Fibroblast of skin of back (primary cell): ENCODE data around the gene YDJC.
"Not testable (repeated sequence)": the region's sequence is repeated elsewhere in the genome, so short reads cannot be mapped to it uniquely, and the experiment has no call there.

ENCODE experiments used
- DNase-seq: peaks from one replicate; pipeline ENCODE4 v3.0.0-alpha.2; 2013

YDJC gene

GRCh38 chr22:21631025-21631424, 1.2 kb upstream of the YDJC start:
- DNase-seq, result no peak

- no peak for DNase-seq
These were observed 1.2 kb downstream of the YDJC start for GRCh38 chr22:21628386-21629254.

GRCh38 chr22:21626735-21627469, 2.9 kb downstream of the YDJC start:
- no peak for DNase-seq

GRCh38 chr22:21626073-21626734, 3.6 kb downstream of the YDJC start:
- DNase-seq, result no peak

GRCh38 chr22:21624880-21625791, 4.7 kb downstream of the YDJC start:
- no peak for DNase-seq

GRCh38 chr22:21624120-21624879, 5.5 kb downstream of the YDJC start:
- no peak for DNase-seq

GRCh38 chr22:21623648-21623970, 6.2 kb downstream of the YDJC start:
- DNase-seq, result no peak

GRCh38 chr22:21622919-21623647, 6.7 kb downstream of the YDJC start:
- DNase-seq, result no peak

GRCh38 chr22:21622011-21622918, 7.6 kb downstream of the YDJC start:
- DNase-seq, result no peak

- no peak for DNase-seq
These were observed 8.8 kb downstream of the YDJC start for GRCh38 chr22:21621025-21621424.

GRCh38 chr22:21617337-21617736, 12.5 kb downstream of the YDJC start:
- DNase-seq, result not testable (repeated sequence)

GRCh38 chr22:21615731-21616130, 14.1 kb downstream of the YDJC start:
- DNase-seq, result no peak

GRCh38 chr22:21613553-21614233, 16.1 kb downstream of the YDJC start:
- DNase-seq, result no peak

- no peak for DNase-seq
These were observed 17.0 kb downstream of the YDJC start for GRCh38 chr22:21612858-21613257.

GRCh38 chr22:21611210-21611977, 18.4 kb downstream of the YDJC start:
- DNase-seq, result no peak

- DNase-seq, result not testable (repeated sequence)
These were observed 20.2 kb downstream of the YDJC start for GRCh38 chr22:21609556-21610157.

GRCh38 chr22:21606775-21607174, 23.0 kb downstream of the YDJC start:
- DNase-seq, result no peak
